HepG2 (cell line): ENCODE measurements around the gene SPAG7. TPM values are rescaled to one million over a fixed set of nuclear protein-coding genes. Genes with fewer than 3 reads are reported as not detected.

Experiments used
- ATF4 ChIP-seq, 2 experiments: fragments of 450-650 bp in 1 of 2; sonication (generic) in 1 of 2; formaldehyde crosslinking; IDR thresholded peaks; 2 replicates each; pipeline versions ENCODE4 v1.5.0 to v1.8.0; 2020 to 2022; ENCODE audit warnings: mild to moderate bottlenecking in 1 of 2, missing genetic modification reagents in 1 of 2
- HMGXB3 ChIP-seq: sonication (generic); formaldehyde crosslinking; IDR thresholded peaks from 2 replicates; pipeline ENCODE4 v1.4.0; 2020; ENCODE audit warnings: missing genetic modification reagents, borderline replicate concordance
- HNRNPL ChIP-seq: fragments of 200-400 bp; formaldehyde crosslinking; IDR thresholded peaks from 2 replicates; pipeline ENCODE4 v1.6.1; 2017; ENCODE audit warnings: mild to moderate bottlenecking, low read depth, low read length
- MYPOP ChIP-seq: sonication (generic); formaldehyde crosslinking; IDR thresholded peaks from 2 replicates; pipeline ENCODE4 v1.8.1; 2023; ENCODE audit warnings: mild to moderate bottlenecking, moderate library complexity, missing genetic modification reagents
- NR3C1 ChIP-seq: sonication (generic); formaldehyde crosslinking; IDR thresholded peaks from 2 replicates; pipeline ENCODE4 v1.4.0; 2020; ENCODE audit warnings: missing genetic modification reagents
- POLR2AphosphoS5 ChIP-seq: IDR thresholded peaks from 2 replicates; pipeline ENCODE4 v1.6.1; 2012; ENCODE audit warnings: low read depth, low read length
- PPARG ChIP-seq: conservative IDR thresholded peaks from 2 replicates; pipeline ENCODE4 v1.6.1; 2016; ENCODE audit warnings: missing biosample characterization, missing genetic modification reagents
- RNF219 ChIP-seq: sonication (generic); formaldehyde crosslinking; IDR thresholded peaks from 2 replicates; pipeline ENCODE4 v1.5.0; 2020; ENCODE audit warnings: mild to moderate bottlenecking, missing genetic modification reagents
- SALL1 ChIP-seq: sonication (generic); formaldehyde crosslinking; IDR thresholded peaks from 2 replicates; pipeline ENCODE4 v1.8.0; 2022; ENCODE audit warnings: mild to moderate bottlenecking, missing genetic modification reagents
- SNAPC2 ChIP-seq: sonication (generic); formaldehyde crosslinking; IDR thresholded peaks from 2 replicates; pipeline ENCODE4 v1.8.1; 2022; ENCODE audit warnings: mild to moderate bottlenecking, missing genetic modification reagents
- SP2 ChIP-seq: sonication (generic); formaldehyde crosslinking; IDR thresholded peaks from 2 replicates; pipeline ENCODE4 v1.5.1; 2020; ENCODE audit warnings: mild to moderate bottlenecking, missing genetic modification reagents
- TCF12 ChIP-seq, 2 experiments: fragments of 450-650 bp in 1 of 2; sonication (generic) in 1 of 2; formaldehyde crosslinking in 1 of 2; IDR thresholded peaks; 2 replicates each; pipeline versions ENCODE4 v1.6.1 to v1.8.0; 2017 to 2022; ENCODE audit warnings: antibody characterized with exemption in 1 of 2, mild to moderate bottlenecking in 1 of 2, missing genetic modification reagents in 1 of 2, moderate library complexity in 1 of 2
- TFDP2 ChIP-seq: sonication (generic); formaldehyde crosslinking; IDR thresholded peaks from 2 replicates; pipeline ENCODE4 v1.4.0; 2020; ENCODE audit warnings: missing genetic modification reagents
- ZNF20 ChIP-seq: sonication (generic); formaldehyde crosslinking; IDR thresholded peaks from 2 replicates; pipeline ENCODE4 v1.4.0; 2020; ENCODE audit warnings: mild to moderate bottlenecking, moderate library complexity, missing genetic modification reagents
- ZNF329 ChIP-seq: sonication (generic); formaldehyde crosslinking; IDR thresholded peaks from 2 replicates; pipeline ENCODE4 v1.9.0; 2021; ENCODE audit warnings: low read depth, mild to moderate bottlenecking, missing genetic modification reagents
- ZNF564 ChIP-seq: sonication (generic); formaldehyde crosslinking; IDR thresholded peaks from 2 replicates; pipeline ENCODE4 v1.8.1; 2023; ENCODE audit warnings: mild to moderate bottlenecking, missing genetic modification reagents
- ZNF589 ChIP-seq: sonication (generic); formaldehyde crosslinking; conservative IDR thresholded peaks from 2 replicates; pipeline ENCODE4 v1.8.0; 2022; ENCODE audit warnings: mild to moderate bottlenecking, moderate library complexity, missing genetic modification reagents
- ZNF616 ChIP-seq: sonication (generic); formaldehyde crosslinking; IDR thresholded peaks from 2 replicates; pipeline ENCODE4 v1.5.0; 2020; ENCODE audit warnings: low read depth, mild to moderate bottlenecking, missing genetic modification reagents
- ZNF672 ChIP-seq: sonication (generic); formaldehyde crosslinking; IDR thresholded peaks from 2 replicates; pipeline ENCODE4 v1.8.1; 2022; ENCODE audit warnings: missing genetic modification reagents
- ZNF747 ChIP-seq: sonication (generic); formaldehyde crosslinking; IDR thresholded peaks from 2 replicates; pipeline ENCODE4 v1.8.1; 2023; ENCODE audit warnings: missing genetic modification reagents, mild to moderate bottlenecking, borderline replicate concordance
- polyA plus RNA-seq, 8 experiments: library from polyadenylated mRNA; depleted of rRNA in 3 of 8; stranded (reverse) in 7 of 8; unstranded in 1 of 8; fragments of >200 nt; fragmentation: Illumina TruSeq in 4 of 8; extraction: Trizol in 4 of 8; gene quantifications; 2 replicates each; pipeline versions ENCODE4 v1.2.1 to v1.2.3, GENCODE V29; 2011 to 2016; ENCODE audit warnings: low read depth in 4 of 8, missing spikeins in 1 of 8, mixed read lengths in 1 of 8; ENCODE audit not compliant: insufficient read depth in 1 of 8
- total RNA-seq, 5 experiments: library from RNA; depleted of rRNA; stranded (reverse); fragments of >200 nt; fragmentation: Illumina TruSeq; extraction: Trizol; gene quantifications; 2 replicates each; pipeline ENCODE4 v1.2.3, GENCODE V29; 2016; ENCODE audit warnings: low read depth in 1 of 5

The SPAG7 gene
- total and polyA plus RNA-seq, 2 of the 13 experiments (the other 11 are each of a cell fraction or from before 2014, with no cell fraction given): 51.0 to 59.0 TPM

- no peak for TF ChIP-seq HMGXB3
- no peak for TF ChIP-seq ZNF589 (CRISPR knock-in tag)
- TF ChIP-seq HNRNPL: no peak
- TF ChIP-seq ZNF672 (CRISPR knock-in tag): no peak
- peak; percentile 82 for TF ChIP-seq ZNF564
- no peak for TF ChIP-seq SP2 (CRISPR knock-in tag)
- peak; percentile 43; the same call in 1 of the 2 replicates for TF ChIP-seq TFDP2 (CRISPR knock-in tag)
- TF ChIP-seq PPARG (CRISPR knock-in tag): no peak
- no peak for TF ChIP-seq ZNF616 (CRISPR knock-in tag)
- TF ChIP-seq ZNF20: no peak
- peak; percentile 68 for TF ChIP-seq POLR2AphosphoS5
- no peak for TF ChIP-seq ZNF747
- no peak for TF ChIP-seq SNAPC2 (CRISPR knock-in tag)
- no peak for TF ChIP-seq TCF12 (IDR thresholded peaks at IDR 0.05)
- TF ChIP-seq TCF12 (CRISPR knock-in tag; IDR thresholded peaks at IDR 0.05): no peak
- TF ChIP-seq SALL1: peak; percentile 53; the same call in 1 of the 2 replicates
- no peak for TF ChIP-seq ATF4 (CRISPR knock-in tag; IDR thresholded peaks at IDR 0.05)
- TF ChIP-seq MYPOP (CRISPR knock-in tag): peak; percentile 24; the same call in 1 of the 2 replicates
- no peak for TF ChIP-seq RNF219
- 0 out of 2 replicates have a peak, but pooled peaks have one; percentile 23 for TF ChIP-seq ZNF329 (CRISPR knock-in tag)
- no peak for TF ChIP-seq NR3C1 (CRISPR knock-in tag)
Observed at GRCh38 chr17:4997302-4998026, 29.8 kb upstream of the SPAG7 start, which contains the start of the genes INCA1 and KIF1C (continued).
